GM21390 (cell line): Measurements from ENCODE around the gene KSR1.
"Not testable (repeated sequence)": the region's sequence is repeated elsewhere in the genome, so short reads cannot be mapped to it uniquely, and the experiment has no call there.

Experiments used
- ATAC-seq: cut with Tn5 transposase; IDR thresholded peaks from one replicate; pipeline ENCODE4 v1.9.1; 2021; ENCODE audit not compliant: unreplicated experiment

Gene KSR1

GRCh38 chr17:27671591-27671910 lies 215.3 kb downstream of the KSR1 start:
- ATAC-seq: no peak

- ATAC-seq: not testable (repeated sequence)
Measured at GRCh38 chr17:27671977-27672480, 215.8 kb downstream of the KSR1 start.

- no peak for ATAC-seq
Measured at GRCh38 chr17:27674335-27674734, 218.1 kb downstream of the KSR1 start.
